HepG2 (cell line): ENCODE measurements around the gene CCDC180. TPM values are rescaled to one million over a fixed set of nuclear protein-coding genes. Genes with fewer than 3 reads are reported as not detected.

ENCODE experiments used
- CREM ChIP-seq, 2 experiments: sonication (generic) in 1 of 2; formaldehyde crosslinking in 1 of 2; IDR thresholded peaks; 2 replicates each; pipeline versions ENCODE4 v1.4.0 to v1.6.1; 2016 to 2020; ENCODE audit warnings: antibody characterized with exemption in 1 of 2, mild to moderate bottlenecking in 1 of 2, missing genetic modification reagents in 1 of 2
- FOXP4 ChIP-seq: sonication (generic); formaldehyde crosslinking; IDR thresholded peaks from 2 replicates; pipeline ENCODE4 v1.4.0; 2020; ENCODE audit warnings: missing genetic modification reagents
- IRF2 ChIP-seq: IDR thresholded peaks from 2 replicates; pipeline ENCODE4 v1.6.1; 2018; ENCODE audit warnings: missing genetic modification reagents, missing compliant biosample characterization
- KIAA2018 ChIP-seq: sonication (generic); formaldehyde crosslinking; IDR thresholded peaks from 2 replicates; pipeline ENCODE4 v1.5.0; 2020; ENCODE audit warnings: mild to moderate bottlenecking, missing genetic modification reagents, borderline replicate concordance
- KLF12 ChIP-seq: sonication (generic); formaldehyde crosslinking; IDR thresholded peaks from 2 replicates; pipeline ENCODE4 v1.4.0; 2020; ENCODE audit warnings: missing genetic modification reagents, borderline replicate concordance
- MEF2D ChIP-seq: sonication (generic); formaldehyde crosslinking; IDR thresholded peaks from 2 replicates; pipeline ENCODE4 v1.5.1; 2020; ENCODE audit warnings: mild to moderate bottlenecking, missing genetic modification reagents
- NR1H2 ChIP-seq: sonication (generic); formaldehyde crosslinking; IDR thresholded peaks from 2 replicates; pipeline ENCODE4 v1.8.1; 2022; ENCODE audit warnings: low read depth, missing genetic modification reagents, borderline replicate concordance
- TCF12 ChIP-seq, 2 experiments: fragments of 450-650 bp in 1 of 2; sonication (generic) in 1 of 2; formaldehyde crosslinking in 1 of 2; IDR thresholded peaks; 2 replicates each; pipeline versions ENCODE4 v1.6.1 to v1.8.0; 2017 to 2022; ENCODE audit warnings: antibody characterized with exemption in 1 of 2, mild to moderate bottlenecking in 1 of 2, missing genetic modification reagents in 1 of 2, moderate library complexity in 1 of 2
- WIZ ChIP-seq: sonication (generic); formaldehyde crosslinking; IDR thresholded peaks from 2 replicates; pipeline ENCODE4 v1.5.1; 2020; ENCODE audit warnings: mild to moderate bottlenecking, missing genetic modification reagents
- ZBTB21 ChIP-seq: sonication (generic); formaldehyde crosslinking; IDR thresholded peaks from 2 replicates; pipeline ENCODE4 v1.4.0; 2020; ENCODE audit warnings: missing genetic modification reagents
- ZNF709 ChIP-seq: sonication (generic); formaldehyde crosslinking; IDR thresholded peaks from 2 replicates; pipeline ENCODE4 v1.5.0; 2020; ENCODE audit warnings: mild to moderate bottlenecking, missing genetic modification reagents
- ZNF724P ChIP-seq: sonication (generic); formaldehyde crosslinking; IDR thresholded peaks from 2 replicates; pipeline ENCODE4 v1.8.0; 2022; ENCODE audit warnings: missing genetic modification reagents, borderline replicate concordance
- ZNF737 ChIP-seq: sonication (generic); formaldehyde crosslinking; IDR thresholded peaks from 2 replicates; pipeline ENCODE4 v1.5.0; 2020; ENCODE audit warnings: missing genetic modification reagents, mild to moderate bottlenecking, borderline replicate concordance
- ZNF878 ChIP-seq: sonication (generic); formaldehyde crosslinking; IDR thresholded peaks from 2 replicates; pipeline ENCODE4 v1.8.1; 2023; ENCODE audit warnings: mild to moderate bottlenecking, missing genetic modification reagents, moderate library complexity
- polyA plus RNA-seq, 8 experiments: library from polyadenylated mRNA; depleted of rRNA in 3 of 8; stranded (reverse) in 7 of 8; unstranded in 1 of 8; fragments of >200 nt; fragmentation: Illumina TruSeq in 4 of 8; extraction: Trizol in 4 of 8; gene quantifications; 2 replicates each; pipeline versions ENCODE4 v1.2.1 to v1.2.3, GENCODE V29; 2011 to 2016; ENCODE audit warnings: low read depth in 4 of 8, missing spikeins in 1 of 8, mixed read lengths in 1 of 8; ENCODE audit not compliant: insufficient read depth in 1 of 8
- total RNA-seq, 5 experiments: library from RNA; depleted of rRNA; stranded (reverse); fragments of >200 nt; fragmentation: Illumina TruSeq; extraction: Trizol; gene quantifications; 2 replicates each; pipeline ENCODE4 v1.2.3, GENCODE V29; 2016; ENCODE audit warnings: low read depth in 1 of 5
- TF ChIP-seq, protein P1 (sequence below): IDR thresholded peaks from 2 replicates; pipeline ENCODE4 v1.6.1; 2016; ENCODE audit warnings: missing genetic modification reagents, missing compliant biosample characterization
- TF ChIP-seq, protein P2 (sequence below): sonication (generic); formaldehyde crosslinking; IDR thresholded peaks from 2 replicates; pipeline ENCODE4 v1.4.0; 2020; ENCODE audit warnings: missing genetic modification reagents

Gene CCDC180
- total and polyA plus RNA-seq, 2 of the 13 experiments (the other 11 are each of a cell fraction or from before 2014, with no cell fraction given), result 2.2 to 2.5 TPM

GRCh38 chr9:97293207-97293721, 14.2 kb upstream of the CCDC180 start (continued):
- TF ChIP-seq CREM (IDR thresholded peaks at IDR 0.05), result peak; percentile 32; the same call in 1 of the 2 replicates
- TF ChIP-seq CREM (CRISPR knock-in tag; IDR thresholded peaks at IDR 0.05), result no peak
- no peak for TF ChIP-seq ZNF724P (CRISPR knock-in tag)
- TF ChIP-seq TCF12 (IDR thresholded peaks at IDR 0.05), result no peak
- no peak for TF ChIP-seq TCF12 (CRISPR knock-in tag; IDR thresholded peaks at IDR 0.05)
- TF ChIP-seq KLF12 (CRISPR knock-in tag), result no peak; the same call in 1 of the 2 replicates
- TF ChIP-seq FOXP4 (CRISPR knock-in tag), result peak; percentile 77
- TF ChIP-seq KIAA2018 (CRISPR knock-in tag), result no peak
- TF ChIP-seq, protein P1, sequence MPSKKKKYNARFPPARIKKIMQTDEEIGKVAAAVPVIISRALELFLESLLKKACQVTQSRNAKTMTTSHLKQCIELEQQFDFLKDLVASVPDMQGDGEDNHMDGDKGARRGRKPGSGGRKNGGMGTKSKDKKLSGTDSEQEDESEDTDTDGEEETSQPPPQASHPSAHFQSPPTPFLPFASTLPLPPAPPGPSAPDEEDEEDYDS (CRISPR knock-in tag), result peak; percentile 33; the same call in 1 of the 2 replicates
- no peak for TF ChIP-seq NR1H2 (CRISPR knock-in tag)
- TF ChIP-seq IRF2 (CRISPR knock-in tag), result peak; percentile 31; the same call in 1 of the 2 replicates
- 0 out of 2 replicates have a peak, but pooled peaks have one; percentile 15 for TF ChIP-seq ZBTB21 (CRISPR knock-in tag)
- 0 out of 2 replicates have a peak, but pooled peaks have one; percentile 34 for TF ChIP-seq ZNF878
- TF ChIP-seq WIZ (CRISPR knock-in tag), result no peak
- TF ChIP-seq, protein P2, sequence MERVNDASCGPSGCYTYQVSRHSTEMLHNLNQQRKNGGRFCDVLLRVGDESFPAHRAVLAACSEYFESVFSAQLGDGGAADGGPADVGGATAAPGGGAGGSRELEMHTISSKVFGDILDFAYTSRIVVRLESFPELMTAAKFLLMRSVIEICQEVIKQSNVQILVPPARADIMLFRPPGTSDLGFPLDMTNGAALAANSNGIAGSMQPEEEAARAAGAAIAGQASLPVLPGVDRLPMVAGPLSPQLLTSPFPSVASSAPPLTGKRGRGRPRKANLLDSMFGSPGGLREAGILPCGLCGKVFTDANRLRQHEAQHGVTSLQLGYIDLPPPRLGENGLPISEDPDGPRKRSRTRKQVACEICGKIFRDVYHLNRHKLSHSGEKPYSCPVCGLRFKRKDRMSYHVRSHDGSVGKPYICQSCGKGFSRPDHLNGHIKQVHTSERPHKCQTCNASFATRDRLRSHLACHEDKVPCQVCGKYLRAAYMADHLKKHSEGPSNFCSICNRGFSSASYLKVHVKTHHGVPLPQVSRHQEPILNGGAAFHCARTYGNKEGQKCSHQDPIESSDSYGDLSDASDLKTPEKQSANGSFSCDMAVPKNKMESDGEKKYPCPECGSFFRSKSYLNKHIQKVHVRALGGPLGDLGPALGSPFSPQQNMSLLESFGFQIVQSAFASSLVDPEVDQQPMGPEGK (CRISPR knock-in tag), result peak; percentile 97
- TF ChIP-seq ZNF737 (CRISPR knock-in tag), result no peak
- peak; percentile 44; the same call in 1 of the 2 replicates for TF ChIP-seq MEF2D (CRISPR knock-in tag)
- TF ChIP-seq ZNF709 (CRISPR knock-in tag), result no peak
